HG02981 (cell line): ENCODE data around the gene PCBP3.
"Not testable (repeated sequence)": the region's sequence is repeated elsewhere in the genome, so short reads cannot be mapped to it uniquely, and the experiment has no call there.

Source experiments
- ATAC-seq: cut with Tn5 transposase; IDR thresholded peaks from one replicate; pipeline ENCODE4 v1.9.1; 2021; ENCODE audit warnings: mild to moderate bottlenecking, moderate library complexity; ENCODE audit not compliant: unreplicated experiment

PCBP3 gene

DNA sequence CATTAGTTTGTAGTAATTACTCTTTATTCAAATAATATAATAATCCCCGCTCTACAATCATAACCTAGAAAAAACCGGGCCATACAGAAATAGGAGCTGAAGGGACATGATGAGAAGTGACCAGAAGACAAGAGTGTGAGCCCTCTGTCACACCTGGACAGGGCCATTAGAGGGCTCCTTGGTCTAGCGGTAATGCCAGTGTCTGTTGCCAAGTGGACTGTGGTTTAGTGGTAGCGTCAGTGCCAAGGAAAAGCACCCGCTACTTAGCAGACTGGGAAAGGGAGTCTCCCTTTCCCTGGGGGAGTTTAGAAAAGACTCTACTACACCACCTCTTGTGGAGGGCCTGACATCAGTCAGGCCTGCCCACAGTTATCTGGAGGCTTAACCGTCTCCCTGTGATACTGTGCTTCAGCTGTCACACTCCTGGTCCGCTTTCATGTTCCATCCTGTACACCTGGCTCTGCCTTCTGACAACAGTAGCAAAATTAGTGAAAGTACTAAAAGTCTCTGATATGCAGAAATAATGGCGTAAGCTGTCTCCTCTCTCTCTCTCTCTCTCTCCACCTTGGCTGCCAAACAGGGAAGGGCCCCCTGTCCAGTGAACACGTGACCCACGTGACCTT lies 19.2 kb downstream of the PCBP3 start:
- not testable (repeated sequence) for ATAC-seq

DNA sequence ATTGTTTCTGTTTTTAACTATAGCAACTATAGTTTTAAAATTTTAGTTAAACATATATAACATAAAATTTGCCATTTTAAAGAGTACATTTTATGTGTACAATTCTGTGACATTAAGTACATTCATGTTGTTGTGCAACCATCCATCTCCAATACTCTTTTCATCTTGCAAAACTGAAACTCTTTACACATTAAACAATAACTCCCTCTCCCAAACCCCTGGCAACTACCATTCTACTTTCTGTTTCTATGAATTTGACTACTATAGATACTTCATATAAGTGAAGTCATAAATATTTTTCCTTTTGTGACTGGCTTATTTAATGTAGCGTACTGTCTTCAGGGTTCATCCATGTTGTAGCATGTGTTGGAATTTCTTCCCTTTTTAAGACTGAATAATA lies 25.9 kb downstream of the PCBP3 start:
- ATAC-seq = no peak

DNA sequence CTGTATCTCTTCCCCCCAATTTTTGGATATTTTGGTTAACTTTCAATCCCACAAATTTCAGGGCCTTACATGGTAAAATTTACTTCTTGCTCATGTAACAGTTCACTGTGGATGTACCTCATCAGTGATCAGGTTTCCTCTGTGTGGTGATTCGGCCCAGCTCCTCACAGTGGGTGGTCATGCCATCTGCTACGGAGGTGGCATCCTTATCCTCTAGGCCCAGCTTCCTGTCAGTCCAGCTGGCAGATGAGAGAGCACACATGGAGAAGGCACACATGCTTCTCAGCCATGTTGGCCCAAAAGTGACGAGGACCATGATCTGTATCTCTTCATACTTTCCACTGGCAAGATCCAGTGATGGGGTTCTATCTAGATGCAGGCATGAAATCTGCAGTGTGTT lies 27.2 kb downstream of the PCBP3 start:
- no peak for ATAC-seq

DNA sequence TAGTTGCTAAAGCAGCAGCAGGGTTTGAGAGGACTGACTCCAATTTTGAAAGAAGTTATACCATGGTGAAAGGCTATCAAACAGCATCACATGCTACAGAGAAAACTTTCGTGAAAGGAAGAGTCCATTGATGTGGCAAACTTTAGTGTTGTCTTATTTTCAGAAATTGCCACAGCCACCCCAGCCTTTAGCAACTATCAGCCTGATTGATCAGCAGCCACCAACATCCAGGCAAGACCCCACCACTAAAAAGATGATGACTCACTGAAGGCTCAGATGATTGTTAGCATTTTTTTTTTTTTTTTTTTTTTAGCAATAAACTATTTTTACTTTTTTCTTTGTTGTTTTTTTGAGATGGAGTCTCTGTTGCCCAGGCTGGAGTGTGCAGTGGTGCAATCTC lies 35.3 kb downstream of the PCBP3 start:
- not testable (repeated sequence) for ATAC-seq

DNA sequence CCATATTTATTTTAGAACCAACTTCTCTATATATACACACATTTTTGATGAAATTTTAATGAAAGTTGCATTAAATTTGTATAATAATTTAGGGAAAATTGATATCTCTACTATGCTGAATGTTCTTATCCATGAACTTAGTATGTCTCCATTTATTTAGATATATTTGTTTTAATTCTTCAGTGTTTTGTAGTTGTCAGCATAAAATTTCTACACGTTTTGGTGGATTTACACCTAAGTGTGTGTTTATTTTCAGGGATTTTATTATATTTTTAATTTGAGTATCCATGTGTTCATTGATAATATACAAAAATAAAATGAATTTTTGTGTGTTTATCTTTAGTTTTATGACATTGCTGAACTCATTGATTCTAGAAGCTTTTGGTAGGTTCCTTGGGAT lies 36.7 kb downstream of the PCBP3 start:
- no peak for ATAC-seq

DNA sequence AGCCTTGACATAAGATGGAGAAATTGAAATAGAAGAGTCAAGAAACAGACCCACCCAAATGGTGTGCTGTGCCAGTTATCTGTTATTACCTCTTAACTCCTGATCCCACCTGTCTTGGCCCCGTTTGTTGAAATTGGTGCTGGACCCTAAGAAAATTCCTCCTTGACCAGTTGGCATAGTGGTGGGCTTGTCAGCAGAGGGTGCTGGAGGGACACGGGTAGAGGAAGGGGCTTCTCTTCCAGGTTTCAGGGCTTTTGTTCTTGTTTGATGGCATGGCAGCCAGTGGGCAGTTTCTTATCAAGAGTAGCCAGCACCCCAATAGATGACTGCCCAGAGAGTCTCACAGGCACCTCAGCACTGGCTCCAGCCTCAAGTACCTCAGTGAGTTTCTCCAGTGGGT lies 51.6 kb downstream of the PCBP3 start:
- no peak for ATAC-seq

DNA sequence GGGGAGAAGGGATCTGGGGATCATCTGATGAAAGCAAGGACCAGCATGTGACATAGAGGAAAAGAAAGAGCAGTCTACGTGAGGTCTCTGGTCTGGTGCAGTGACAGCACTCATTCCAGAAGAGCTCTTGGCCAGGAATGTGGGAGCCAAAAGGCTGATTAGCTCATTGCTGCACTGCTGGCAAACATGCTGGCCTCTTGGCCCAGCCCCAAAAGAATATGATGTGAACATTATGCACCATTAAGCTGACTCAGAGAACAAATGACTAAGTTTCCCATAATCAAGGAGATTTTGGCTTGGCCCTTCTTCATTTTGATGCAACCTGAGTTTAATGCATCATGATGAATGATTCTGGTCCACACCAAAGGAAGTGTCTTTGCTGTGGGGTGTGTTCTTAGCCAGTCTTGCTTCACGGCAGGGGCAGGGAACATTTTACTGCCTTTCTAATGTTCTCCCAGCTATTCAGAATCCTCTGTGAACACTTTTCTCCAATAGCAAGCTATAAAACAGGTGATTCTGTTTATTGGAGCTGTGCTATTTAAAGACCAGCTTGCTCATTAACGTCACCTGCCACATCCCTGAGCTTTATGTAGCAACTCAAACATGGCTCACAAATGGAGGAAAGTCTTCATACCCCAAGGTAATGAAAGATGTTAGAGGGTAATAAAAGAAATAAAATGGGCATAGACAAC lies 55.1 kb downstream of the PCBP3 start:
- no peak for ATAC-seq

DNA sequence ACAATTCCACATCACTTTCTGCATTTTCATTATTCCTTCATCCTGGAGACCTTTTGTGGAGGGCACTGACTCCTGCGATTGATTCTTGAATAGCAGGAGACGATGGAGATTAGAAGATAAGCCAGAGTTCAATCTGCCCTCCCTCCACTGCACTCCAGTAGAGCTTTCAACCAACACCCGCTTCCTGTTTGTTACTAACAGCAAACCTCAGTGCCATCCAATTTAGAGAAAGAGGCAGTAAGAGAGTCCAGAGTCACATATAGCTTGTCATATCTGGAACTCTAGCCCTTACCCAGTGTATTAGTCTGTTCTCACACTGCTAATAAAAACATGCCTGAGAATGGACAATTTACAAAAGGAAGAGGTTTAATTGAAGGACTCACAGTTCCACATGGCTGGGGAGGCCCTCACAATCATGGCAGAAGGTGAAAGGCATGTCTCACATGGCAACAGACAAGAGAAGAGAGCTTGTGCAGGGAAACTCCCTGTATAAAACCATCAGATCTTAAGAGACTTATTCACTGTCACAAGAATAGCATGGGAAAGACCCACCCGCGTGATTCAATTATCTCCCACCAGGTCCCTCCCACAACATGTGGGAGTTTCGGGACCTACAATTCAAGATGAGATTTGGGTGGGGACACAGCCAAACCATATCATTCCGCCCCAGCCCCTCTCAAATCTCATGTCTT lies 55.9 kb downstream of the PCBP3 start:
- ATAC-seq = no peak

DNA sequence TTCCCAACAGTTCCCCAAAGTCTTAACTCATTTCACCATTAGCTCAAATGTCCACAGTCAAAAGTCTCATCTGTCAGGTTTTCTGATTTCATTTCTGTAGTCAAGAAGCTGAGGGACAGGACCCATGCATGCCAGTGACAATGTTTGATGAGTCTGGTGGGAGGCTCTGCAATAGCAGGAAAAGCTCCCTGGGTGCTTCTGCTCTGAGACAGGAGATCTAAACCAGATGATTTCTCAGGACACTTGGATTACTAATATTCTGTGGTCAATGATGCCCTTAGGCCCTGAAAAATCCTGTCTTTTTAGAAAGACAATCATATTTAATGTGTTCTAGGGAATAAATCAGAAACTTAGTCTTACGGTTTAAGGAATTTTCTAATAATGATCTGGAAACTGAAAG lies 56.4 kb downstream of the PCBP3 start:
- ATAC-seq = no peak

DNA sequence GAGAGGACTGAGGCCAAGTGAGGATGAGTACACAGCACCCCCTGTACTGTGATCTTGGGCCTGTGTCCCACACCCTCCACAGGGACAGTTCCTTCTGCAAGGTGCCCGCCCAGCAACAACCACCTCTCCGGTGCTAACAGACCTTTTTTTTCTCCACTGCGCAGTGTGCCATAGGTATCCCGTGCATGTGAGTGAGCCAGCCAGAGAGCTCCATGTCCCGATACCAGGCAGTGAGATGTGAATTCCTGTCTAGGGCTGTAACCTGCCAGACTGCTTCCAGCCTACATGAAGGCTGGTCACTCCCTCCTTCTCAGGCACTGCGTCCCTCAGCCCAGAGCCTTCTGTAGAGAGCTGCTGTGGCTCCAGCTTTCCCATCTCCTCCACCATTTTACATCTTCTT lies 56.9 kb downstream of the PCBP3 start:
- ATAC-seq = no peak

DNA sequence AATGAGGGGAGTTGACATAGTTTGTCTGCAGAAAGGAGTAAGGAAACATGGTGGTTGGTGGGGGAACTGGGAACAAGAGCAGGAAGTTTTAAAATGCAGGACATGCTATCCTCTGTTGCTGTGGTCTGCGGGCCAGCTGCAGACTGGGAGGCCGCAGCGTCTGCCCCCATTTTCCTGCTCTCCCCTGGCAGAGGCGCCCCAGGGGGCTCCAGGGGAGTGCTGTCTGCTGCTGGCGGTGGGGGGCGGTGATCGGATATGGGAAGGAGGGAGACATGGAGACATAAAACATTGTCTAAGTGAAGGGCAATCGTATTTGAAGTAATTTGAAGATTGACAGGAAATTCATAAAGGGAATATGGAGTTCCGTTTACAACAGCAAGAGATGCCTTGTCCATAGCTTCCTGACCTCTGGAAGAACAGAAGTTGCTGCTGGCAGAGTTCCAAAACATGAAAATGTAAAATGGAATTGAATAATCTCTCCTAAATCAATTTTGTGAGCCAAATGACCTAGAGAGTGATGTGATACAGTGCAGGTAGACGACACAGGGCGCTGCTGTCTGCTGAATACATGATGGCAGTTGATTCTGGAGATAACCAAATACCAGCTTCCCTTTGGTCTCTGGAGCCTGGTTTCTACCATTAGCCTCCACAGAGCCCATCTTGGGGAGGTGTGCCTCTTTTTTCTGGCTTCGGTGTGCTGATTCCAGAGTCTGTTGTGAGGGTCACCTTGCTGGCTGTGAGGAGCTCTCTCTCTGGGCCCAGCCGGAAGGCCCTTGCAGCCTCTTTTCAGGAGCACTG lies 61.0 kb downstream of the PCBP3 start:
- ATAC-seq = no peak

DNA sequence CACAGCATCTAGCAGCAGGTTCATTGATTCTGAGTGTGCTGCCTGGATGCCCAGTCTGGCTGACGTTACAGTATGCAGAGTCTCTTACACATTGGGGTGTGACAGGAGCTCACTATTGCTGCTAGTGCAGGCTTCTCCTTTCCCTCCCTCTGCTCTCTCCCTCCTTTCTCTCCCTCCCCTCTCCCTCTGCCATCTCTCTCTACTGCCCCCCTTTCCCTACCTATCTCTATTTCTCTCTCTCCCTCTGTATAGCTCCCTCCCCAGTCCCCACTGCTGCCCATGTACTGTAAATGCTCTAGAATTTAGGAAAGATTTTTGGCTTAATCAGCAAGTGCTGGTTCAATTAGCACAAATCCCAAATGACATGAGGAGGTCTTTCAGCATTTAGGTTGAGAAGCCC lies 62.8 kb downstream of the PCBP3 start:
- no peak for ATAC-seq

DNA sequence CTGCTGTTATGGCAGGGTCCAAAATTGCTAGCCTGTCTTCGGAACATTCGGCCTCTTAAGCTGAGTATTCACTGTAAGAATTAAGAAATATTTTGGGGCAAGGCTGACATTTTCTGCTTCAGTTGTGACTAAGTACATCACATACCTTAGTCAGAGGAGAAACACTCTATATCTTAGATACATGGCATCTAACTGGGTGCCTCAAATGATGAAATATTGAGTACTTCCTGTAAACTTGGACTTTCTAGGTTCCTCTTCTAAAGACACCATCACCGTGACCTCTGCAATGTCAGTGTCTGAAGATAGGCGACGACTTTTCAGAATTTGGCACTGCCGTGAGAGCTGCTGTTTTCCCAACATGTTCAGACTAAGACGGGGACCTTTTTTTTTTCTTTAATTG lies 65.6 kb downstream of the PCBP3 start:
- ATAC-seq = no peak

DNA sequence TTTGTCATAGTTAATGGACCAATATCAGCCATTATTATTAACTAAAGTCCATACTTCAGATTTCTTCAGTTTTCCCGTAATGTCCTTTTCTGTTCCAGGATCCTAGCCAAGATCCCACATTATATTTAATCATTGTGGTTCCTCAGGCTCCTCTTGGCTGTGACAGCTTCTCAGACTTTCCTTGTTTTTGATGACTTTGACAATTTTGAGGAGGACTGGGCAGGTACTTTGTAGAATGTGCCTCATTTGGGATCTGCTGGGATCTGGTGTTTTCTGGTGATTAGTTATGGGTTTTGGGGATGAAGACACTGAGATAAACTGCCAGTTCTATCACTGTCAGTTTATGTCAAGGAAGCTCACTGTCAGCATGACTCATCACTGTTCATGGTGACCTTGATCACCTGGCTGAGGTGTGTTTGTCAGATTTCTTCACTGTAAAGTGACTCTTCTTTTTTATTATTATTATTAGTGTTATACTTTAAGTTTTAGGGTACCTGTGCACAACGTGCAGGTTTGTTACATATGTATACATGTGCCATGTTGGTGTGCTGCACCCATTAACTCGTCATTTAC lies 66.3 kb downstream of the PCBP3 start:
- ATAC-seq = no peak

DNA sequence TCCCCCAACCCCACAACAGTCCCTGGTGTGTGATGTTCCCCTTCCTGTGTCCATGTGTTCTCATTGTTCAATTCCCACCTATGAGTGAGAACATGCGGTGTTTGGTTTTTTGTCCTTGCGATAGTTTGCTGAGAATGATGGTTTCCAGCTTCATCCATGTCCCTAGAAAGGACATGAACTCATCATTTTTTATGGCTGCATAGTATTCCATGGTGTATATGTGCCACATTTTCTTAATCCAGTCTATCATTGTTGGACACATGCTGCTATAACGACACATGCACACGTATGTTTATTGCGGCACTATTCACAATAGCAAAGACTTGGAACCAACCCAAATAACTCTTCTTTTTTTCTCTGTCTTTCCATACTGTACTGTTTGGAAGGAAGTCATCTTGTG lies 66.8 kb downstream of the PCBP3 start:
- ATAC-seq = not testable (repeated sequence)

DNA sequence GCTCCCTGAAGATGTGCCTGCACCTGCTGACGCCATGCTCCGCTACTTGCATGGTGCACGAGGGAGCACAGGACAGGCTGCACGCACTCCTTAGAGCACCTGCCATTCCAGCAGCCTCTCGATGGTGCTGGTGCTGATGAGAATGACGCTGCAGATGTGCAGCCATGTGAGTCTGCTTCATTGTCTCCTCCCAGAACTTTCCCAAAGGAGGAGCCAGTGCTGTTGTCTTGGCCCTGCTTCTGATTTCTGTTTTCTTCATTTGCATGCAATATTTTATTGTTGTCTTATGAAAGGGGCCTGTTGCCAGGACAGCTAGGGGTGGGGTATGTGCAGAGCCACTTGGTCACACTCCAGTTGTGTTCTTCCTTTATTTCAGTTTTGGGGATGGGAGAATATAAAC lies 70.1 kb downstream of the PCBP3 start:
- no peak for ATAC-seq

DNA sequence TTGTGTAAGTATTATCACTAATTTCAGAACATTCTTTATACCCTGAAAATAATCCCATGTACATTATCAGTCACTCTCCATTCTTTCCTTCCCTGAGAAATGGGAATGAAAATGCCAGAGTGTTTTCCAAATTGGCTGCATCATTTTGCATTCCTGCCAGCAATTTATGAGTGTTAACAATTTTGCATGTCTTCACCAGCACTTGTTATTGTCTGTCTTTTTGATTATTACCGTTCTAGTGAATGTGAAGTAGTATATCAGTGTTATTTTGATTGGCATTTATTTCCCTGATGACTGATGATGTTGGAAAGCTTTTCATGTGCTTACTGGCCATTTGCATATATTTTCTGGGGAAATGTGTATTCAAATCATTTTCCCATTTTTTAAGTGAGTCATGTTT lies 71.9 kb downstream of the PCBP3 start:
- no peak for ATAC-seq

DNA sequence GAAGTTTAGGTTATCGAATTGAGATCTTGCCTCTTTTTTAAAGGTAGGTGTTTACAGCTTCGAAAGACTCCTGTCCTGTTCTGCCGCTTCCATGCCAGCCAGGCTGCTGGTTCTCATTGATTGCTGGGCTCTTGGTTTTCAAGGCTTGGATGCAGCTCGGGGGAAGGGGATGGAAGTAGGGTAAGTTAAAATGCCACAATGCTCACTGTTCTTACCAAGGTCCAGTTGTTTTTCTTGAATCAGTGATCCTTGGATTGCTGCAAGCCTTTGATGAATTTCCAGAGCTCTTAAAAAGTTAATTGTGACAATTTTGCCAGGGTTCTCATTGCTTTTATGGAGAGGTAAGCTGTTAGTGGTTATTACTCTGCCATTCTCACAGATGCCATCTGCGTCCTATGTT lies 74.9 kb downstream of the PCBP3 start:
- no peak for ATAC-seq

DNA sequence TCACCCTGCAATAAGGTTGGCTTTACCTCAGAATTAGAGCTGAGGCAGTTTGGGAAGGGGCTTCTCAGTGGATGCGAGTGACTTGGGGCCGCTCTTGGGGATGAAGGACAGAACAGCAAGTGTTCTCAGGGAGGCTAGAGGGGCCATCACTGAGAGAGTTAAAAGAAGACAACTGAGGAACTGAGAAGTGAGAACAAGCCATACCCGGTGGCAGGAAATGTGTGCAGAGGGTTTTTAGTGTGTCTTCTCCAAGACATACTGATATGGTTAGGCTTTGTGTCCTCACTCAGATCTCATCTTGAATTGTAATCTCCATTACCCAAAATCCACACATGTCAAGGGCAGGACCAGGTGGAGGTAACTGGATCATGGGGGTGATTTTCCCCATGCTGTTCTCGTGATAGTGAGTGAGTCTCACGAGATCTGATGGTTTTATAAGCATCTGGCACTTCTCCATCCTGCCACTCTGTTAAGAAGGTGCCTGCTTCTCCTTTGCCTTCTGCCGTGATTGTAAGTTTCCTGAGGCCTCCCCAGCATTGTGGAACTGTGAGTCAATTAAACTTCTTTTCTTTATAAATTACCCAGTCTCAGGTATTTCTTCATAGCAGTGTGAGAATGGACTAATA lies 75.8 kb downstream of the PCBP3 start:
- ATAC-seq = no peak

DNA sequence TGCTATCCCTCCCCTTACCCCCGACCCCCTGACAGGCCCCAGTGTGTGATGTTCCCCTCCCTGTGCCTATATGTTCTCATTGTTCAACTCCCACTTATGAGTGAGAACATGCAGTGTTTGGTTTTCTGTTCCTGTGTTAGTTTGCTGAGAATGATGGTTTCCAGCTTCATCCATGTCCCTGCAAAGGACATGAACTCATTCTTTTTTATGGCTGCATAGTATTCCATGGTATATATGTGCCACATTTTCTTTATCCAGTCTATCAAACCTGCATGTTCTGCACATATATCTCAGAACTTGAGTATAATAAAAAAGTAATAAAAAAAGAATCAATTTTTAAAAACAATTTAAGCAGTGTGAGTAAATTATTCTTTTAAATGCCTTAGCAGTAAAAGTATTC lies 76.7 kb downstream of the PCBP3 start:
- ATAC-seq = not testable (repeated sequence)

DNA sequence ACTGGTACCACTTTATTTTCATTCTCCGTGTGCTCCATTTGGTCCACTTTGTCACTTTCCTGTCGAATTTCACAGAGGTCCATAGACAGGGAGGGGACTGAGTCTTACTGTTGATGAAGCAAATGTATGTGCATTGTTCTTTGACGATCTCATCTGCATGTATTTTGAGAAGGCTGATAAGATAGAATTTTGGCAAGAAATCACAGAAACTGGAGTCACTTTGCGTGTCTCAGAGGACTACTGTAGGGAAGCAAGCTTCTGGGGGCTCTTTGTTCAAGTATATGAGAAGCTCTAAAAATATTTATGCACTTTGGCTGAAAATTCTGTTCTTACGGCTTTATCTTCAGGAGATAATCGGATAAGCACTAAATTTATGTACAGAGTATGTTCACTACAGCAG lies 78.1 kb downstream of the PCBP3 start:
- ATAC-seq = no peak
